Breast epithelium (tissue), 4 donors: ENCODE data around the gene IFIT1. TPM values are rescaled to one million over a fixed set of nuclear protein-coding genes. Genes with fewer than 3 reads are reported as not detected.
"Not testable (repeated sequence)": the region's sequence is repeated elsewhere in the genome, so short reads cannot be mapped to it uniquely, and the experiment has no call there.

Source experiments
- DNase-seq, 2 donors: peaks; one replicate each; pipeline ENCODE4 v3.0.0-alpha.2; 2019; ENCODE audit warnings: low spot score in 2 of 2
- H3K27ac ChIP-seq, 2 donors: fragments of 200-600 bp; sonication (generic) in 1 of 2; one replicate each; pipeline ENCODE4 v1.5.1; 2016 to 2019; ENCODE audit warnings: mild to moderate bottlenecking in 1 of 2
- H3K27me3 ChIP-seq, 2 donors: fragments of 200-600 bp; sonication (generic) in 1 of 2; one replicate each; pipeline versions ENCODE4 v1.5.1 to v1.6.0; 2017 to 2019; ENCODE audit warnings: control low read depth in 1 of 2, mild to moderate bottlenecking in 1 of 2
- H3K36me3 ChIP-seq: fragments of 200-600 bp; one replicate; pipeline ENCODE4 v1.5.1; 2019
- H3K4me1 ChIP-seq, 2 donors: fragments of 200-600 bp; sonication (generic); one replicate each; pipeline ENCODE4 v1.5.1; 2016 to 2019; ENCODE audit warnings: control low read depth in 1 of 2
- H3K4me3 ChIP-seq, 3 donors: fragments of 200-600 bp; sonication (generic); 1 replicate in 2 of 3; 2 replicates in 1 of 3; pipeline ENCODE4 v1.5.1; 2016 to 2019; ENCODE audit warnings: mild to moderate bottlenecking in 3 of 3, moderate library complexity in 2 of 3
- H3K9me3 ChIP-seq, 2 donors: fragments of 200-600 bp; sonication (generic) in 1 of 2; one replicate each; pipeline ENCODE4 v1.5.1; 2016 to 2019; ENCODE audit warnings: control low read depth in 1 of 2
- POLR2A ChIP-seq: fragments of 450-650 bp; IDR thresholded peaks from one replicate; pipeline ENCODE4 v1.6.1; 2016; ENCODE audit warnings: antibody characterized with exemption, mild to moderate bottlenecking, moderate library complexity
- POLR2AphosphoS5 ChIP-seq, 3 donors: sonication (generic); formaldehyde crosslinking; IDR thresholded peaks; one replicate each; pipeline ENCODE4 v1.6.1; 2017; ENCODE audit warnings: antibody characterized with exemption in 3 of 3
- intact Hi-C: fragments of 100-400 bp; cut with DNase I; formaldehyde crosslinking; loops from one replicate; pipeline ENCODE4 v1.15.1; 2023; ENCODE audit warnings: low total_unique reads
- total RNA-seq, 3 donors: library from RNA; depleted of rRNA; stranded (reverse); fragments of >200 nt; gene quantifications; one replicate each; pipeline ENCODE4 v1.1.0, GENCODE V29; 2016
- TF ChIP-seq, protein P1 (sequence below), 3 donors: fragments of 450-650 bp; IDR thresholded peaks; one replicate each; pipeline ENCODE4 v1.5.1; 2016 to 2017; ENCODE audit warnings: antibody characterized with exemption in 3 of 3, mild to moderate bottlenecking in 3 of 3, moderate library complexity in 3 of 3

Gene IFIT1
- total RNA-seq, 3 donors from 2014 or later, result 10.2 to 13.9 (median 11.4) TPM

DNA sequence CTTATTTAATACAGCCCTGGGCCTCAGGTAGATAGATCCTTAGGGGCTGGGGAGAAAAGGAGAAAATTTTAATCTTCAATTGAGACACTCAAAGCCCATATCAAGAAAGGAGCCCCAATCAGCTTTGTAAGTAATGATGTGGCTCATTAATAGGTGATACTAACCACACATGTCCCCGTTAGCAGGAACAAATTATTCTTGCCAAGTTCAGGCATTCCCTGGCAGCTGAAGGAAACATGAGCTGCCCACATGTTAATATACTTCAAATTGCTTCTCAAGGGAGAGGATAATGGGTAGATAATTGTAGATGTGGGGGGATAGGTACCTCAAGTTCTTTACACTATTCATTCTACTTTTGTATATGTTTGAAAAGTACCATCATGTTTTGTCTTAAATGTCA lies 36.5 kb downstream of the IFIT1 start:
- intact Hi-C loops, result loop anchor here (5.0 kb wide), 1 partner anchor 123 kb away; no protein-coding TSS in a partner anchor
- no peak overlapping the region for H3K4me3 ChIP-seq

DNA sequence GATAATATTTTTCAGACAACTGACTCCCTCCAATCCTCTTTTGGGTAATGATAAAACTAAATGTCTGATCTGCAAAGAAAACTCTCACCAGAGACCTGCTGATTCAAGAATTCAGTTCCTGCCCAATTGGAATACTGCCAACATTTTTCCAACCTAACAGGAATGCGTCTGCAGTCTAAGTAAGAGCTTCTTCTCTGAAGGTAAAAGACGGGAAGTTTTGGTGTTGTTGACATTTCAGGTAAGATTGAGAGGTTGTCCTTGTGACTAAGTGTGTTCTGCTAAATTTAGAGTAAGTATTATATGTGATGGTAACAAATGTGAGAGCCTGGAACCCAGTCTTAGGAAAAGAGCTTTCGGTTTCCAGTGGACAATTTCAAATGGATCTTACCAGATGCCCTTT lies 39.6 kb downstream of the IFIT1 start:
- no peak for TF ChIP-seq POLR2A
- TF ChIP-seq, protein P1, sequence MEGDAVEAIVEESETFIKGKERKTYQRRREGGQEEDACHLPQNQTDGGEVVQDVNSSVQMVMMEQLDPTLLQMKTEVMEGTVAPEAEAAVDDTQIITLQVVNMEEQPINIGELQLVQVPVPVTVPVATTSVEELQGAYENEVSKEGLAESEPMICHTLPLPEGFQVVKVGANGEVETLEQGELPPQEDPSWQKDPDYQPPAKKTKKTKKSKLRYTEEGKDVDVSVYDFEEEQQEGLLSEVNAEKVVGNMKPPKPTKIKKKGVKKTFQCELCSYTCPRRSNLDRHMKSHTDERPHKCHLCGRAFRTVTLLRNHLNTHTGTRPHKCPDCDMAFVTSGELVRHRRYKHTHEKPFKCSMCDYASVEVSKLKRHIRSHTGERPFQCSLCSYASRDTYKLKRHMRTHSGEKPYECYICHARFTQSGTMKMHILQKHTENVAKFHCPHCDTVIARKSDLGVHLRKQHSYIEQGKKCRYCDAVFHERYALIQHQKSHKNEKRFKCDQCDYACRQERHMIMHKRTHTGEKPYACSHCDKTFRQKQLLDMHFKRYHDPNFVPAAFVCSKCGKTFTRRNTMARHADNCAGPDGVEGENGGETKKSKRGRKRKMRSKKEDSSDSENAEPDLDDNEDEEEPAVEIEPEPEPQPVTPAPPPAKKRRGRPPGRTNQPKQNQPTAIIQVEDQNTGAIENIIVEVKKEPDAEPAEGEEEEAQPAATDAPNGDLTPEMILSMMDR (IDR thresholded peaks at IDR 0.05), result no peak
- TF ChIP-seq POLR2AphosphoS5 (IDR thresholded peaks at IDR 0.05), result no peak
- Histone ChIP-seq H3K27me3 (no peaks in the 10 kb centered on the region), H3K9me3 (no peaks in the 10 kb centered on the region), H3K4me3 (no peak overlapping the region), H3K4me1 (no peaks in the 10 kb centered on the region), H3K27ac (no peak overlapping the region), H3K36me3 (no peaks in the 10 kb centered on the region)
- no peak for DNase-seq
- intact Hi-C loops, result no loop called here

More for the DNA sequence above, 36.5 kb downstream of the IFIT1 start:
- Histone ChIP-seq H3K27me3 (no peaks in the 10 kb centered on the region), H3K4me1 (no peaks in the 10 kb centered on the region), H3K9me3 (no peaks in the 10 kb centered on the region), H3K27ac (no peak overlapping the region), H3K36me3 (no peaks in the 10 kb centered on the region)
- peak in 1 of 2 donors; percentile 49 for DNase-seq
- TF ChIP-seq POLR2A (no peak), POLR2AphosphoS5 (IDR thresholded peaks at IDR 0.05) (no peak)
- TF ChIP-seq, protein P1 (IDR thresholded peaks at IDR 0.05), result no peak

DNA sequence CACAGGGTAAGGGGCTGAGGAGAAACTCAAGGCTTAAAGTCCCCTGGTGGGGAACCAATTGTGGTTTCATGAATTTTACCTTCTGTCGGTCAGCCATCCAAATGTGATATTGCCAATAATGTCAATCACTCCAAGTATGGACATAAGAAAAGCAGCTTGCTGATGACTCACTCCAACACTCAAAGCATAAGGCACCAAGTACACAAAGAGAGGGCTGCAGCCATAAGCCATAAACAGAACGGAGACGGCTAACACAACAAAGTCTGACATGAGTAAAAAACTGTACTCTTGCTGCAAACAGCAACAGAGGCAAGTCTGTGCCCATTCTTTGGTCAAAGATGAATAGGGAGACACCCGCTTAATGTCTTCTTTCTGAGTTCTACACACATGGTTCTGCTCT lies 46.1 kb downstream of the IFIT1 start:
- intact Hi-C loops, result no loop called here

DNA sequence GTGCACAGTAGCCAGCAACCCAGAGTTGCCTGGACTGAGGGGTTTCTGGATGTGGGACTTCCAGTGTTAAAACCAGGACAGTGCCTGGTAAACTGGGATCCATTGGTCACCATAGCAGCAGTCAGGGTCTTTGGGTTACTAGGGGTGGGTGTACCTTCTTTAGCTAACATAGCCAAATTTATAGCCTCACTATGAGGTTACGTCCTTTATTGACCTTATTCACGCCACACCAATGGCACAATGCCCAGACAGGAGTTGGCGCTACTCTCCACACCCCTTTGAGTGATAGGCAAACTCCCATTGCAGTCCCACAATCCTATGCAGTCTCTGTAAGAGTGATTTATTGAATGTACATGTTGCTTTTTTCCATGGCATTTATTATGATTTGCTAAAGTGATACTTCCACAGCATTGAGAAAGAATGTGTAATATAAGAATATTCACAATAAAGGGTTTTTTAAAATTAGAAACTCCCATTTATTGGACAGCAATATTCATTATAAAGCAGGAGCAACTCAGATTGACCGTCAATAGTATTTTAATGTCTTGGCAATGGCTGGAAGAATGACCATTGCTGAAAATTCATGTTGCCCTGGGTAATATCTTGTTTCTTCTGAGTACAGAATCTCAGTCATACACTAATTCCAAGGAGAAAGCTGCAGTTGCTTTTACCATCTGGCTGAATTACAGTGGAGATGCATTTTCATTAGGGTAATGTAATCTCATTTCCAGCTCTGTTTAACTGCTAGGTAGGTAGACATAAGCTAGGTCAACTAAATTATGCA lies 48.0 kb downstream of the IFIT1 start:
- H3K27ac ChIP-seq, result no peak overlapping the region
- TF ChIP-seq POLR2AphosphoS5 (IDR thresholded peaks at IDR 0.05) (no peak), POLR2A (no peak)
- TF ChIP-seq, protein P1 (IDR thresholded peaks at IDR 0.05), result no peak

More for the DNA sequence above, 46.1 kb downstream of the IFIT1 start:
- no peak for DNase-seq
- Histone ChIP-seq H3K9me3 (no peaks in the 10 kb centered on the region), H3K4me3 (no peak overlapping the region), H3K27me3 (no peaks in the 10 kb centered on the region), H3K27ac (no peak overlapping the region), H3K4me1 (no peaks in the 10 kb centered on the region), H3K36me3 (no peaks in the 10 kb centered on the region)
- TF ChIP-seq POLR2AphosphoS5 (IDR thresholded peaks at IDR 0.05) (no peak), POLR2A (no peak)
- TF ChIP-seq, protein P1 (IDR thresholded peaks at IDR 0.05), result no peak

DNA sequence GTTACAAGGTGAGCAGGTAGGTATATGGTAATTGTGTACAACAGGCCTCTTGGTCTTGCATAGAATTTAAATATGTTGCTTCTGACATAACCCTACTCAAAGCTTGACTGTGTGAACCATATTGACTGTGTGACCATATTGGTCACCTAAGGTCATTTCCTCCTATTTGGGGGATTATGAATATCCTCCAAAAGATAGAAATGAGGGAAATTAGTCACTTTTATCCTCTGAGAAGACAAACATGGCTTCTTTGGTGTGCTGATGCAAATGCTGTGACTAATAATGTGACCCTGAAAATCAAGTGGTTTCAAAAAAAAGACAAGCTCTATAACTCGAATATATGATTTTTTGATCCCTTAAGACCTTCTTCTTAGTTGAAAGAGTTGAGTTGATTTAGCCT lies 49.9 kb downstream of the IFIT1 start:
- DNase-seq, result no peak
- Histone ChIP-seq H3K36me3 (no peaks in the 10 kb centered on the region), H3K27ac (no peak overlapping the region), H3K27me3 (no peaks in the 10 kb centered on the region), H3K4me1 (no peaks in the 10 kb centered on the region), H3K9me3 (peaks cover 0 to 9% of the 10 kb centered on the region in 2 donors), H3K4me3 (no peak overlapping the region)
- intact Hi-C loops, result no loop called here
- no peak for TF ChIP-seq POLR2AphosphoS5 (IDR thresholded peaks at IDR 0.05)
- TF ChIP-seq, protein P1 (IDR thresholded peaks at IDR 0.05), result no peak
- no peak for TF ChIP-seq POLR2A

More for the DNA sequence above, 48.0 kb downstream of the IFIT1 start:
- DNase-seq, result no peak
- intact Hi-C loops, result no loop called here
- Histone ChIP-seq H3K4me3 (no peak overlapping the region), H3K36me3 (no peaks in the 10 kb centered on the region), H3K4me1 (no peaks in the 10 kb centered on the region), H3K9me3 (peaks cover 0 to 9% of the 10 kb centered on the region in 2 donors), H3K27me3 (no peaks in the 10 kb centered on the region)

DNA sequence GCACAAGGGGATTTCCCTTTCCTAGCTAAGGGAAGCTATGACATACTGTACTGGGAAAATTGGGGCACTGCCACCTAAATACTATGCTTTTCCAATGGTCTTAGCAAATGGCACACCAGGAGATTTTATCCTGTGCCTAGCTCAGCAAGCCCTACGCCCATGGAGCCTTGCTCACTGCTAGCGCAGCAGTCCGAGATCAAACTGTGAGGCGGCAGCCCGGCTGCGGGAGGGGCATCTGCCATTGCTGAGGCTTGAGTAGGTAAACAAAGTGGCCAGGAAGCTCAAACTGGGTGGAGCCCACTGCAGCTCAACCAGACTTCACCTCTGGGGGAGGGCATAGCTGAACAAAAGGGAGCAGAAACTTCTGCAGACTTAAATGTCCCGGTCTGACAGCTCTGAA lies 52.4 kb downstream of the IFIT1 start:
- H3K4me1 ChIP-seq, H3K27ac ChIP-seq, H3K9me3 ChIP-seq, H3K27me3 ChIP-seq, H3K36me3 ChIP-seq, H3K4me3 ChIP-seq, intact Hi-C loops, DNase-seq: not testable (repeated sequence)
